LNCaP clone FGC (cell line): ENCODE measurements around the gene HDHD5.

Source experiments
- DNase-seq: peaks from one replicate; pipeline ENCODE4 v3.0.0-alpha.2; 2011; ENCODE audit warnings: low read depth
- H3K4me3 ChIP-seq: 2 replicates; pipeline ENCODE4 v1.5.1; 2011; ENCODE audit warnings: mild to moderate bottlenecking, low read depth, low read length, control low read depth
- CTCF ChIP-seq: IDR thresholded peaks from 2 replicates; pipeline ENCODE4 v1.5.1; 2012; ENCODE audit warnings: mild to moderate bottlenecking; ENCODE audit not compliant: control insufficient read depth, insufficient read depth; ENCODE audit errors: extremely low read depth

HDHD5 gene

GRCh38 chr22:17093081-17093480, 66.0 kb downstream of the HDHD5 start:
- no peak for TF ChIP-seq CTCF
- H3K4me3 ChIP-seq: no peak overlapping the region
- no peak for DNase-seq

GRCh38 chr22:17091851-17092250, 67.2 kb downstream of the HDHD5 start:
- no peak for DNase-seq
- TF ChIP-seq CTCF: no peak

GRCh38 chr22:17090550-17090949, 68.5 kb downstream of the HDHD5 start:
- DNase-seq: no peak
- no peak for TF ChIP-seq CTCF
- H3K4me3 ChIP-seq: no peak overlapping the region

More at GRCh38 chr22:17091851-17092250, 67.2 kb downstream of the HDHD5 start:
- H3K4me3 ChIP-seq: no peak overlapping the region
